VCaP (cell line): ENCODE data around the gene ZNF526.

Experiments used
- H3K27ac ChIP-seq: fragments of 450-650 bp; 2 replicates; pipeline ENCODE4 v1.5.1; 2017
- CTCF ChIP-seq: fragments of 450-650 bp; conservative IDR thresholded peaks from 2 replicates; pipeline ENCODE4 v1.5.1; 2017; ENCODE audit warnings: mild to moderate bottlenecking, moderate library complexity

The ZNF526 gene

GRCh38 chr19:42203700-42204099, 16.4 kb upstream of the ZNF526 start:
- no peak overlapping the region for H3K27ac ChIP-seq
- no peak for TF ChIP-seq CTCF

GRCh38 chr19:42204664-42205063, 15.4 kb upstream of the ZNF526 start:
- no peak overlapping the region for H3K27ac ChIP-seq
- TF ChIP-seq CTCF = no peak

GRCh38 chr19:42206871-42207755, 13.0 kb upstream of the ZNF526 start:
- H3K27ac ChIP-seq = no peak overlapping the region
- no peak for TF ChIP-seq CTCF

GRCh38 chr19:42207767-42208271, 12.3 kb upstream of the ZNF526 start:
- TF ChIP-seq CTCF = no peak
- H3K27ac ChIP-seq = no peak overlapping the region; the same call in 1 of the 2 replicates

- TF ChIP-seq CTCF = no peak
- peak overlapping the region; percentile 29 for H3K27ac ChIP-seq
Measured at GRCh38 chr19:42208612-42209011, 11.5 kb upstream of the ZNF526 start.

GRCh38 chr19:42212886-42213285, 7.2 kb upstream of the ZNF526 start:
- TF ChIP-seq CTCF = no peak
- no peak overlapping the region; the same call in 1 of the 2 replicates for H3K27ac ChIP-seq

- TF ChIP-seq CTCF = no peak
- H3K27ac ChIP-seq = peak overlapping the region; percentile 95; the same call in 1 of the 2 replicates
Measured at GRCh38 chr19:42214810-42215485, 5.2 kb upstream of the ZNF526 start.
